Measurements from ENCODE around the gene AK9. TPM values are rescaled to one million over a fixed set of nuclear protein-coding genes. Genes with fewer than 3 reads are reported as not detected.
A peak's percentile ranks its signal among the peaks of the same experiment; 100 is the strongest.

The AK9 gene
- total and polyA plus RNA-seq, 10 of the 15 experiments (the other 5 are each of a cell fraction or from before 2014, with no cell fraction given) = 2.1 to 7.4 (median 4.2) TPM

- no peak for TF ChIP-seq ZBTB40 (IDR thresholded peaks at IDR 0.05; ENCODE audit: borderline replicate concordance)
- no peak for TF ChIP-seq BCL3 (IDR thresholded peaks at IDR 0.05; ENCODE audit: borderline replicate concordance, insufficient read depth, low read depth, low read length, poor library complexity, severe bottlenecking)
- no peak for TF ChIP-seq E2F8 (IDR thresholded peaks at IDR 0.05; ENCODE audit: low read depth, partially characterized antibody)
- peak; percentile 69 for TF ChIP-seq SKIL (IDR thresholded peaks at IDR 0.05; ENCODE audit: low read depth, poor library complexity, severe bottlenecking)
- no peak for TF ChIP-seq SUZ12 (IDR thresholded peaks at IDR 0.05; ENCODE audit: unreplicated experiment)
- no peak for TF ChIP-seq SREBF1 (IDR thresholded peaks at IDR 0.05; ENCODE audit: low read length)
- no peak; the same call in 1 of the 2 replicates for TF ChIP-seq CHD2 (IDR thresholded peaks at IDR 0.05; ENCODE audit: borderline replicate concordance, low read depth, low read length)
- no peak for TF ChIP-seq KLF5 (IDR thresholded peaks at IDR 0.05; ENCODE audit: partially characterized antibody)
- TF ChIP-seq EED (IDR thresholded peaks at IDR 0.05; ENCODE audit: low read depth) = 0 out of 2 replicates have a peak, but pooled peaks have one; percentile 16
- TF ChIP-seq NFYA (IDR thresholded peaks at IDR 0.05; ENCODE audit: borderline replicate concordance, low read depth, low read length) = no peak
- no peak for TF ChIP-seq RELA (IDR thresholded peaks at IDR 0.05; ENCODE audit: borderline replicate concordance, partially characterized antibody)
- no peak for TF ChIP-seq ZBTB33 (IDR thresholded peaks at IDR 0.05)
Observed at GRCh38 chr6:109705258-109705657, 14.3 kb upstream of the AK9 start (continued).

Data from GM12878 (cell line).